K562 (cell line): Measurements from ENCODE around the gene FAM43B. TPM values are rescaled to one million over a fixed set of nuclear protein-coding genes. Genes with fewer than 3 reads are reported as not detected.
A peak's percentile ranks its signal among the peaks of the same experiment; 100 is the strongest.

Experiments used
- CHD2 ChIP-seq: IDR thresholded peaks from 2 replicates; pipeline ENCODE4 v1.6.1; 2011; ENCODE audit warnings: low read depth, low read length
- CLOCK ChIP-seq: fragments of 250-450 bp; sonication (Bioruptor Pico); IDR thresholded peaks from 2 replicates; pipeline ENCODE4 v1.4.0; 2020; ENCODE audit warnings: mild to moderate bottlenecking, moderate library complexity, borderline replicate concordance
- COPS2 ChIP-seq: fragments of 450-650 bp; conservative IDR thresholded peaks from 2 replicates; pipeline ENCODE4 v1.6.1; 2016; ENCODE audit warnings: mild to moderate bottlenecking, moderate library complexity
- DIDO1 ChIP-seq: fragments of 450-650 bp; IDR thresholded peaks from 2 replicates; pipeline ENCODE4 v1.6.1; 2016; ENCODE audit warnings: low read depth, missing biosample characterization, missing genetic modification characterization
- EGR1 ChIP-seq: fragments of 450-650 bp; conservative IDR thresholded peaks from 2 replicates; pipeline ENCODE4 v1.6.1; 2017; ENCODE audit warnings: mild to moderate bottlenecking
- FOS ChIP-seq: IDR thresholded peaks from 3 replicates; pipeline ENCODE4 v1.6.1; 2011; ENCODE audit not compliant: insufficient read length; ENCODE audit errors: extremely low read depth
- IRF2 ChIP-seq: sonication (generic); formaldehyde crosslinking; IDR thresholded peaks from 2 replicates; pipeline ENCODE4 v1.8.1; 2022; ENCODE audit warnings: mild to moderate bottlenecking, missing genetic modification reagents
- KHSRP ChIP-seq: fragments of 450-650 bp; IDR thresholded peaks from 2 replicates; pipeline ENCODE4 v1.6.1; 2017
- MYNN ChIP-seq, 2 experiments: sonication (generic); formaldehyde crosslinking in 1 of 2; IDR thresholded peaks; 2 replicates each; pipeline versions ENCODE4 v1.5.0 to v1.6.1; 2016 to 2020; ENCODE audit warnings: antibody characterized with exemption in 1 of 2, missing genetic modification reagents in 1 of 2
- POLR2H ChIP-seq: IDR thresholded peaks from 2 replicates; pipeline ENCODE4 v1.6.1; 2016; ENCODE audit warnings: missing genetic modification characterization, low read depth, mild to moderate bottlenecking, control low read depth, missing compliant biosample characterization, moderate library complexity
- RBM34 ChIP-seq: fragments of 200-400 bp; formaldehyde crosslinking; IDR thresholded peaks from 2 replicates; pipeline ENCODE4 v1.6.1; 2018; ENCODE audit warnings: low read length, borderline replicate concordance; ENCODE audit not compliant: insufficient read depth
- SMC3 ChIP-seq: conservative IDR thresholded peaks from 2 replicates; pipeline ENCODE4 v1.6.1; 2011; ENCODE audit warnings: low read depth, low read length, improper control_type of control experiment; ENCODE audit not compliant: insufficient read depth
- STAT5A ChIP-seq: IDR thresholded peaks from 2 replicates; pipeline ENCODE4 v1.6.1; 2012; ENCODE audit warnings: low read length, inconsistent platforms, borderline replicate concordance
- TARDBP ChIP-seq: fragments of 450-650 bp; IDR thresholded peaks from 2 replicates; pipeline ENCODE4 v1.6.1; 2016
- TEAD1 ChIP-seq, 2 experiments: fragments of 450-650 bp in 1 of 2; sonication (generic) in 1 of 2; formaldehyde crosslinking; IDR thresholded peaks; 2 replicates each; pipeline versions ENCODE4 v1.4.0 to v1.8.0; 2020 to 2022; ENCODE audit warnings: mild to moderate bottlenecking in 2 of 2, missing genetic modification reagents in 1 of 2
- TOE1 ChIP-seq, 2 experiments: fragments of 450-650 bp in 1 of 2; sonication (generic) in 1 of 2; formaldehyde crosslinking in 1 of 2; IDR thresholded peaks; 2 replicates each; pipeline versions ENCODE4 v1.7.1 to v1.8.0; 2016 to 2022; ENCODE audit warnings: borderline replicate concordance in 2 of 2, mild to moderate bottlenecking in 2 of 2, antibody characterized with exemption in 1 of 2, inconsistent platforms in 1 of 2, low read depth in 1 of 2, missing genetic modification reagents in 1 of 2, moderate library complexity in 1 of 2
- XRCC3 ChIP-seq: fragments of 450-650 bp; IDR thresholded peaks from 2 replicates; pipeline ENCODE4 v1.6.1; 2017; ENCODE audit warnings: mild to moderate bottlenecking, moderate library complexity
- ZBTB1 ChIP-seq: sonication (generic); formaldehyde crosslinking; IDR thresholded peaks from 2 replicates; pipeline ENCODE4 v1.8.1; 2023; ENCODE audit warnings: missing genetic modification reagents, low read depth, mild to moderate bottlenecking, borderline replicate concordance
- ZBTB11 ChIP-seq, 3 experiments: fragments of 200-800 bp in 1 of 3; fragments of 250-450 bp in 1 of 3; fragments of 450-650 bp in 1 of 3; sonication (Bioruptor Pico) in 1 of 3; sonication (Bioruptor generic) in 1 of 3; formaldehyde crosslinking in 1 of 3; IDR thresholded peaks; 2 replicates each; pipeline versions ENCODE4 v1.6.1 to v1.8.0; 2016 to 2022; ENCODE audit warnings: mild to moderate bottlenecking in 2 of 3, missing genetic modification characterization in 2 of 3, missing compliant biosample characterization in 1 of 3, moderate library complexity in 1 of 3
- ZBTB17 ChIP-seq: fragments of 450-650 bp; formaldehyde crosslinking; IDR thresholded peaks from 2 replicates; pipeline ENCODE4 v1.4.0; 2020; ENCODE audit warnings: mild to moderate bottlenecking
- ZNF354B ChIP-seq: fragments of 250-450 bp; sonication (Bioruptor Pico); IDR thresholded peaks from 2 replicates; pipeline ENCODE4 v1.4.0; 2020
- ZNF699 ChIP-seq: fragments of 250-450 bp; sonication (Bioruptor Pico); IDR thresholded peaks from 2 replicates; pipeline ENCODE4 v1.8.0; 2021; ENCODE audit warnings: mild to moderate bottlenecking, moderate library complexity; ENCODE audit not compliant: insufficient replicate concordance
- ZNF79 ChIP-seq: fragments of 250-450 bp; sonication (Bioruptor Pico); IDR thresholded peaks from 2 replicates; pipeline ENCODE4 v1.4.0; 2020; ENCODE audit warnings: low read depth, mild to moderate bottlenecking, moderate library complexity
- polyA plus RNA-seq, 8 experiments: library from polyadenylated mRNA; depleted of rRNA in 4 of 8; stranded (reverse) in 5 of 8; unstranded in 3 of 8; fragments of >200 nt; fragmentation: Nextera tagmentation in 2 of 8; fragmentation: Illumina TruSeq in 1 of 8; extraction: Ambion mirVana in 2 of 8; extraction: Trizol in 1 of 8; gene quantifications; 2 replicates each; pipeline versions ENCODE4 v1.2.1 to v1.2.3, GENCODE V29; 2011 to 2014; ENCODE audit warnings: inconsistent platforms in 1 of 8, missing spikeins in 1 of 8
- total RNA-seq, 7 experiments: library from RNA; depleted of rRNA in 6 of 7; stranded (reverse); fragments of >200 nt in 6 of 7; fragmentation: Illumina TruSeq in 2 of 7; extraction: Trizol in 2 of 7; gene quantifications; 2 replicates each; pipeline versions ENCODE4 v1.2.1 to v1.2.3, GENCODE V29; 2011 to 2021; ENCODE audit warnings: low replicate concordance in 1 of 7

Gene FAM43B
- total and polyA plus RNA-seq, 9 of the 15 experiments (the other 6 are each of a cell fraction or from before 2014, with no cell fraction given), result not detected

GRCh38 chr1:20521960-20522861 is 30.2 kb upstream of the FAM43B start (continued):
- no peak for TF ChIP-seq ZBTB11 (CRISPR knock-in tag; IDR thresholded peaks at IDR 0.05)
- no peak for TF ChIP-seq COPS2
- TF ChIP-seq ZNF79 (CRISPR knock-in tag), result no peak
- no peak for TF ChIP-seq MYNN (IDR thresholded peaks at IDR 0.05)
- TF ChIP-seq MYNN (CRISPR knock-in tag; IDR thresholded peaks at IDR 0.05), result no peak
- no peak for TF ChIP-seq XRCC3
- TF ChIP-seq KHSRP, result no peak
- no peak for TF ChIP-seq IRF2
- no peak for TF ChIP-seq FOS
- no peak for TF ChIP-seq EGR1
- TF ChIP-seq ZBTB1 (CRISPR knock-in tag), result no peak
- no peak for TF ChIP-seq TOE1 (IDR thresholded peaks at IDR 0.05; ENCODE audit: borderline replicate concordance)
- no peak for TF ChIP-seq TOE1 (CRISPR knock-in tag; IDR thresholded peaks at IDR 0.05; ENCODE audit: borderline replicate concordance, low read depth)
- TF ChIP-seq STAT5A, result no peak
- no peak for TF ChIP-seq TARDBP
- no peak for TF ChIP-seq DIDO1 (tag)
- no peak for TF ChIP-seq CHD2
- no peak for TF ChIP-seq ZNF354B (CRISPR knock-in tag)
- TF ChIP-seq SMC3, result peak; percentile 96
- TF ChIP-seq POLR2H (tag), result no peak
- TF ChIP-seq ZBTB17, result no peak
- TF ChIP-seq TEAD1 (CRISPR knock-in tag; IDR thresholded peaks at IDR 0.05), result no peak
- TF ChIP-seq ZNF699 (CRISPR knock-in tag), result no peak
- no peak for TF ChIP-seq RBM34
- no peak for TF ChIP-seq CLOCK (CRISPR knock-in tag)
